Keratinocyte (primary cell): ENCODE results near the gene DPEP2.

ENCODE experiments used
- CTCF ChIP-seq, 3 experiments: IDR thresholded peaks in 1 of 3; conservative IDR thresholded peaks in 1 of 3; optimal IDR thresholded peaks in 1 of 3; 2 replicates in 2 of 3; 3 replicates in 1 of 3; pipeline versions ENCODE3 to v1.5.1; 2011; ENCODE audit warnings: low read length in 3 of 3, mild to moderate bottlenecking in 3 of 3, moderate library complexity in 2 of 3, control low read depth in 1 of 3, inconsistent platforms in 1 of 3; ENCODE audit not compliant: insufficient read depth in 2 of 3; ENCODE audit errors: extremely low read depth in 1 of 3
- EZH2 ChIP-seq: IDR thresholded peaks from one replicate; pipeline ENCODE4 v1.6.1; 2012; ENCODE audit warnings: inconsistent platforms, mild to moderate bottlenecking, low read length, moderate library complexity

GRCh38 chr16:68031951-68032350 is 32.7 kb upstream of the DPEP2 start:
- TF ChIP-seq CTCF (optimal IDR thresholded peaks at IDR 0.05 in 1 of 3, IDR thresholded peaks at IDR 0.05 in 1 of 3, conservative IDR thresholded peaks at IDR 0.05 in 1 of 3; ENCODE audit: extremely low read depth in 1 of 3, insufficient read depth in 2 of 3, low read length in 3 of 3), result no peak
- TF ChIP-seq EZH2, result no peak
